Measurements from ENCODE around the gene ZCCHC14.

DNA sequence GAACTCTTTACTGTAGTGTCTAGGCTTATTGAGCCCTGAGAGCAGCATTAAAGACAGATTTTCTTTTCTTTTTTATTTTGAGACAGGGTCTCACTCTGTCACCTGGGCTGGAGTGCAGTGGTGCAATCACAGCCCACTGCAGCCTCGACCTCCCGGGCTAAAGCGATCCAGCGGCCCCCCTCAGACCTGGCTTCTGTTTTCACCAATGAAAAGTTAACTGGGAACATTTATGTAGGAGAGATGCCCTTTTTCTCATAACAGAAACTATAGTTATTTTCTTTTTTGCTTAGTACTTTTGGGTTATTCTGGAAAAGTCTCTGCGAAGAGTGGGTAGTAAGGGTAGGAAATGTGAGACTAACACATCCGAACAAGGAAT lies 99.2 kb downstream of the ZCCHC14 start:
- TF ChIP-seq, protein P1, sequence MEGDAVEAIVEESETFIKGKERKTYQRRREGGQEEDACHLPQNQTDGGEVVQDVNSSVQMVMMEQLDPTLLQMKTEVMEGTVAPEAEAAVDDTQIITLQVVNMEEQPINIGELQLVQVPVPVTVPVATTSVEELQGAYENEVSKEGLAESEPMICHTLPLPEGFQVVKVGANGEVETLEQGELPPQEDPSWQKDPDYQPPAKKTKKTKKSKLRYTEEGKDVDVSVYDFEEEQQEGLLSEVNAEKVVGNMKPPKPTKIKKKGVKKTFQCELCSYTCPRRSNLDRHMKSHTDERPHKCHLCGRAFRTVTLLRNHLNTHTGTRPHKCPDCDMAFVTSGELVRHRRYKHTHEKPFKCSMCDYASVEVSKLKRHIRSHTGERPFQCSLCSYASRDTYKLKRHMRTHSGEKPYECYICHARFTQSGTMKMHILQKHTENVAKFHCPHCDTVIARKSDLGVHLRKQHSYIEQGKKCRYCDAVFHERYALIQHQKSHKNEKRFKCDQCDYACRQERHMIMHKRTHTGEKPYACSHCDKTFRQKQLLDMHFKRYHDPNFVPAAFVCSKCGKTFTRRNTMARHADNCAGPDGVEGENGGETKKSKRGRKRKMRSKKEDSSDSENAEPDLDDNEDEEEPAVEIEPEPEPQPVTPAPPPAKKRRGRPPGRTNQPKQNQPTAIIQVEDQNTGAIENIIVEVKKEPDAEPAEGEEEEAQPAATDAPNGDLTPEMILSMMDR (IDR thresholded peaks at IDR 0.05; ENCODE audit: poor library complexity) = no peak
- TF ChIP-seq EZH2phosphoT487 (IDR thresholded peaks at IDR 0.05; ENCODE audit: low read depth, severe bottlenecking, unreplicated experiment) (no peak), EZH2 (IDR thresholded peaks at IDR 0.05; ENCODE audit: borderline replicate concordance) (no peak)

All from hepatocyte (in vitro differentiated cells).